ENCODE data around the gene AGL.

DNA sequence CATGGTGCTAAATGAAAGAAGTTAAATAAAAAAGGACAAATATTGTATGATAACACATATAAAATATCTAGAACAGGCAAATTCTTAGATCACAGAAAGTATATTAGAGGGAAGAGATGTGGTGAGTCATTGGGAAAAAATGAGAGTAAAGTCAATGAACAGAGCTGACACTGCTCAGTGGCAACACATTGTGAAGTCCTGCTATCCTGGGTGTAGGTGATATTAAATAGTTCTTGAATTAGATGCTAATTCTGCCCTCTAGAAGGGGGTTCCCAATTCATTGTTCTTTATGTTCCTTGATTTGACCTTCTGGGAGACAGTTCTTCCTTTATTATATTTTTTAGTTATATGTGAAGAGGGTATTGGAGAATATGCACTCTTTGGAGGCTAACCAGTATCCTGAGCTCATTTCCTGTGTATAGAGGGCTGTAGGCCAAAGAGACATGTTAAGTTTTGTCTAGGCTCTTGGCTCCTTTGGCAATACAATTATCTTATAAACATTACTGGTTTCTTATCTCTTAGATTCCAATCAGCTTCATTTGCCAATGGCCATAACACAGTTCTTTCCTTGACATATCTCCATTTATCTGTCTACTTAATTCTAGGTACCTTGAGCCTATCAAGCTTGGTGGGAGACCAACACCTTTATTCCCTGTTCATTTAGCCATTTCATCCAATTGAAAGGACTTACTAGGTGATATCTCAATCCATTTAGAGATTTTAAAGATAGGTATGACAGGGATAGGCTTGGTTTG, 113.1 kb downstream of the AGL start:
- TF ChIP-seq POLR2A (IDR thresholded peaks at IDR 0.05; ENCODE audit: low read depth, low read length) (no peak), PAX5 (IDR thresholded peaks at IDR 0.05; ENCODE audit: insufficient read depth, low read length, severe bottlenecking) (no peak), TAF1 (IDR thresholded peaks at IDR 0.05; ENCODE audit: low read depth, low read length) (no peak), POLR2AphosphoS5 (IDR thresholded peaks at IDR 0.05; ENCODE audit: low read depth, low read length) (no peak), SPI1 (IDR thresholded peaks at IDR 0.05; ENCODE audit: low read depth, low read length) (no peak)
